Bronchus fibroblast of lung (primary cell): Measurements from ENCODE around the gene DPEP2. TPM values are rescaled to one million over a fixed set of nuclear protein-coding genes. Genes with fewer than 3 reads are reported as not detected.

Experiments
- total RNA-seq: library from RNA; depleted of rRNA; stranded (reverse); fragments of >200 nt; gene quantifications from 2 replicates; pipeline ENCODE4 v1.2.3, GENCODE V29; 2015

Gene DPEP2, protein sequence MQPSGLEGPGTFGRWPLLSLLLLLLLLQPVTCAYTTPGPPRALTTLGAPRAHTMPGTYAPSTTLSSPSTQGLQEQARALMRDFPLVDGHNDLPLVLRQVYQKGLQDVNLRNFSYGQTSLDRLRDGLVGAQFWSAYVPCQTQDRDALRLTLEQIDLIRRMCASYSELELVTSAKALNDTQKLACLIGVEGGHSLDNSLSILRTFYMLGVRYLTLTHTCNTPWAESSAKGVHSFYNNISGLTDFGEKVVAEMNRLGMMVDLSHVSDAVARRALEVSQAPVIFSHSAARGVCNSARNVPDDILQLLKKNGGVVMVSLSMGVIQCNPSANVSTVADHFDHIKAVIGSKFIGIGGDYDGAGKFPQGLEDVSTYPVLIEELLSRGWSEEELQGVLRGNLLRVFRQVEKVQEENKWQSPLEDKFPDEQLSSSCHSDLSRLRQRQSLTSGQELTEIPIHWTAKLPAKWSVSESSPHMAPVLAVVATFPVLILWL
- total RNA-seq = not detected in 2 replicates

DNA sequence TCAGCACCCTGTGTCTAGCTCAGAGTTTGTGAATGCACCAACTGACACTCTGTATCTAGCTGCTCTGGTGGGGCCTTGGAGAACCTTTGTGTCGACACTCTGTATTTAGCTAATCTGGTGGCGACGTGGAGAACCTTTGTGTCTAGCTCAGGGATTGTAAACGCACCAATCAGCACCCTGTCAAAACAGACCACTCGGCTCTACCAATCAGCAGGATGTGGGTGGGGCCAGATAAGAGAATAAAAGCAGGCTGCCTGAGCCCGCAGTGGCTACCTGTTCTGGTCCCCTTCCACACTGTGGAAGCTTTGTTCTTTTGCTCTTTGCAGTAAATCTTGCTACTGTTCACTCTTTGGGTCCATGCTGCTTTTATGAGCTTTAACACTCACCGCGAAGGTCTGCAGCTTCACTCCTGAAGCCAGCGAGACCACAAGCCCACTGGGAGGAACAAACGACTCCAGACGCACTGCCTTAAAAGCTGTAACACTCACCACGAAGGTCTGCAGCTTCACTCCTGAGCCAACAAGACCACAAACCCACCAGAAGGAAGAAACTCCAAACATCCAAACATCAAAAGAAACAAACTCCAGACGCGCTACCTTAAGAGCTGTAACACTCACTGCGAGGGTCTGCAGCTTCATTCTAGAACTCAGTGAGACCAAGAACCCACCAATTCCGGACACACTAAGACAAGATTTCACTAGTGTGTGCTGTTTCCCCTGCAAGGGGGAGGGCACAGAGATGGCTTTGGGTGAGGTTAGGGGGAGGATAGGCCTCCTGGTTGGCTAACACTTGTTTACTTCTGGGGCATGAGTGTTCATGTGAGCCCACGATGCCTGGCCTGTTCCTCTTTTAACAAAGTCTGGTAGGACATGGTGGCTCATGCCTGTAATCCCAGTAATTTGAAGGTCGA is at the start of gene DPEP2:
Gene DPEP2, minus strand, starts transcription at position 706 of the 910 bp plus-strand sequence. CDS start 6,272 bp downstream, outside the sequence.

DNA sequence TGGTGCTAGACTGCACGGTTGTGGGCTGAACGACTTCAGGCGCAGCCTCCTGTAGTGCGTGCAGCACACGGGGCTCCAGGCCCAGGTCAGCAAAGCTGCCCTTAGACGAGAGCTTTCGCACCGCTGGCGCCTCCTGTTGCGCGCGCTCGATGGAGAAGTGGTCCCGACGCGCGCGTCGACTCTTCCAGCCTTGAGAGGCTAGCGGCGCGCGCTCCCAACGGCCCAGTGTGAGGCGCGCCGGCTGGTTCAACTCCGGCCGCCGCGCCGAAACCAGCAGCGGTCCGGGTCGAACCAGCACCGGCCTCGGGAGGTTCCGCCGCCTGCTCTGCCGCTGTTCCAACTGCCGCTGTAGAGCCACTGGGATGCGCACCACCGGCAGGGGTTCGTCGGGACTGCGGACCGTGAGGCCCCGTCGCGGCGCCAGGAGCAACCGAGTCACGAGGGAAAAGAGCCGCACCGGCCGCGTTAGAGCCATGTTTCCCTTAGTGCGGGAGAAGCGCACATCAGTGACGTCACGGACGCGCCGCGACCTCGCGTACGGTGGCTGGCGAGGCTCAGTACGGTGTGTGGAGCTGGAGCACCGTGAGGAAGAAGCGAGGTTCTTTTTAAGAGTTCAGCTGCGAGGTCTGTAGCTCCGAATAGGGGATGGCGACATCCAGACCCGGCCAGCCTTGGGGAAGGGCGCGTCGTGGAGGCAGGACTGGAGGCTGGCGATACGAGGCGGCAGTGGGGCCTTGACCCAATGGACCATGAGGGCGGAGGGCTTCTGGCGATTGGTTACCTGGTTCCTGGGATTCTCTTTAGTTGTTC is 23.6 kb upstream of the DPEP2 start, which contains the start of the genes DDX28 and DUS2:
Gene DDX28, minus strand, starts transcription at position 505 of the 810 bp plus-strand sequence. Its CDS starts 30 bp downstream, at position 475.
Gene DUS2, plus strand, starts transcription at position 557 of the 810 bp plus-strand sequence. CDS start 14,740 bp downstream, outside the sequence.

DNA sequence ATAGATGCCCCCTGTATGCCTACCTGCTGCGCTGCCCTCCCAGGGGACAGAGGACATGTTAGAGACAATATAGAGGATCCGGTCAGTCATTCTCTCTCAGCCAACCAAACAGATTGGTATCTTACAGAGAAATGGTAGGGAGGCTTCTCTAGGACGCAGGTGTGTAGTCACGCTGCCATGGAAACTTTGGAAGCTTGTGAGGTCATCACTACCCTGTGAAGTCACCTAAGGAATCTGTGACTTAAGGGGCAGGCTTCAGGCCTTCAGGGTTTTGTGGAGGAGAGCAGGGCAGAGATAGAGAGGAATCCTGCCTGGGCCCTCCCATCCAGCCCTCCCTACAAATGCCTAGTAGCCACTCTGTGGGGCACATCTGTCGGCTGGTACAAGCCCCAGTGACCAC is 16.4 kb upstream of the DPEP2 start, which contains the start of gene DPEP2NB:
Gene DPEP2NB, minus strand, starts transcription at position 231 of the 400 bp plus-strand sequence. Its CDS starts 141 bp downstream, at position 90.

DNA sequence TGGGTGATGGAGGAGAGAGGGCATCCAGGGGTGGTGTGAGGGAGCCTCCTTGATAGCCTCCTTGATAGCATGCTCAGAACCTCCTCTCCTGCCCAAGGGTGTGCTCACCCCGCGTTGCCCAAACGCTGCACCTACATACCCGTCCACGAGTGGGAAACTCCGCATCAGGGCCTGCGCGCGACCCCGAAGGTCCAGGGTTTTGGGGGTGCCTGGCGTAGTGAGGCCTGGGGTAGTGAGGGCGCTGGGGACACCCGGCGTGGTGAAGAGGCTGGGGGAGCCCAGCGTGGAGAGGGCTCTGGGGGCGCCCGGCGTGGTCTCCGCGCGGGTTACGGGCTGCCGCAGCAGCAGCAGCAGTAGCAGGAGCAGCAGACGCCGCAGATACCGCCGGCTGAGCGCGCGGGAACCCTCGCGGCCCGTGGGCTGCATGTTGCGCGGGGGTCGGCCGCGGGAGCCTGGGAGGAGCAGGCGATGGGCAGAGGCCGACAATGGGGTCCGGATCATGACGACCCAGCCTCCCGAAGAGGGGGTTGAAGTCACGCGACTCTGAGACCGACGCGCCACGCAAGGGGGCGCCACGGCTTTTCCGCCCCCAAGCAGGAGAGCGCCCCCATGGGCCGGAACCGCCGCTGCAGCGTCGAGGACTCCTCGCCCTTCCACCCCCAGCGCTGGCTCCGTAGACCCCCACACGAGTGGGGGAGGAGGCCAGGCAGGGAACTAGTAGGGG is 19.2 kb downstream of the DPEP2 start, which contains the start of gene DPEP3:
Gene DPEP3, minus strand, starts transcription at position 545 of the 724 bp plus-strand sequence. Its CDS starts 119 bp downstream, at position 426.

DNA sequence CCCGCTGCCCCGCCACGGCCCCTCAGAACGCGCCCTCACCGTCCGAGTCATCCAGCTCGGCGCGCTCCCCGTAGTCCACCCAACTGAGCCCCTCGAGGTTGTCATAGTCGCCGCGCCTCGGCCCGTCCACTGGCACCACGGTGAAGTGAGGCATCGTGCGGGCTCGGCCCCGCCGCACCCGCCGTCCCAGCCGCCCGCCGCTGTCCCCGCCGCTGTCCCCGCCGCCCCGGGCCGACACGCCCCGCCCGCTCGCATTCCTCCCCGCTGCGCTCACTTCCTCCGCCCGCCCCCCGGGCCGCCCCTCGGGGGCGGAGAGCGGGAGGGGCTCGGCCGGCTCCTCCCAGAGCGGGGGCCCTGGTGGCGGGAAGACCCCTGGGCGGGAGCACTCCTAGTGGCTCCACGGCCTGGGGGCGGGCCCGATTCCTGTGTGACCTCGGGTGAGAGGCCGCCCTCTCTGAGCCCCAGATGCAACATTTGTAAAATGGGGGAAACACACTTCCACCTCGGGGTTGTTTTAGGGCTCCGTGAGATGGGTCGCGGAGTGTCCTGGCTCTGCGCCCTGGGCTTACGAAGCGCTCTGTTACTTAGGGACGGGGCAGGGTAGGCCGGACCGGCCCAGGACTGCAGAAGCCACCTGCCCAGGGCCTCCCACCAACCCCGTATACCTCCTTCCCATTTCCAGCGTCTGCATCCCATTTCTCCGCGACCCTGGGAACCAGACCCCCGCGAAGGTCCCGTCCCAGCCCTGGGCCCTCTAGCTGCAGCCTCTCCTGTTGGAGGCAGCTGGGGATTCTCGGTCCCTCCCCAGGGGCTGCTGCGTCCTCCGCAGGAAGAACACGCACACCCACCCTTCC is 30.7 kb downstream of the DPEP2 start, which contains the start of gene SLC12A4:
Gene SLC12A4, minus strand, starts transcription at position 238 of the 854 bp plus-strand sequence. Its CDS starts 84 bp downstream, at position 154.

DNA sequence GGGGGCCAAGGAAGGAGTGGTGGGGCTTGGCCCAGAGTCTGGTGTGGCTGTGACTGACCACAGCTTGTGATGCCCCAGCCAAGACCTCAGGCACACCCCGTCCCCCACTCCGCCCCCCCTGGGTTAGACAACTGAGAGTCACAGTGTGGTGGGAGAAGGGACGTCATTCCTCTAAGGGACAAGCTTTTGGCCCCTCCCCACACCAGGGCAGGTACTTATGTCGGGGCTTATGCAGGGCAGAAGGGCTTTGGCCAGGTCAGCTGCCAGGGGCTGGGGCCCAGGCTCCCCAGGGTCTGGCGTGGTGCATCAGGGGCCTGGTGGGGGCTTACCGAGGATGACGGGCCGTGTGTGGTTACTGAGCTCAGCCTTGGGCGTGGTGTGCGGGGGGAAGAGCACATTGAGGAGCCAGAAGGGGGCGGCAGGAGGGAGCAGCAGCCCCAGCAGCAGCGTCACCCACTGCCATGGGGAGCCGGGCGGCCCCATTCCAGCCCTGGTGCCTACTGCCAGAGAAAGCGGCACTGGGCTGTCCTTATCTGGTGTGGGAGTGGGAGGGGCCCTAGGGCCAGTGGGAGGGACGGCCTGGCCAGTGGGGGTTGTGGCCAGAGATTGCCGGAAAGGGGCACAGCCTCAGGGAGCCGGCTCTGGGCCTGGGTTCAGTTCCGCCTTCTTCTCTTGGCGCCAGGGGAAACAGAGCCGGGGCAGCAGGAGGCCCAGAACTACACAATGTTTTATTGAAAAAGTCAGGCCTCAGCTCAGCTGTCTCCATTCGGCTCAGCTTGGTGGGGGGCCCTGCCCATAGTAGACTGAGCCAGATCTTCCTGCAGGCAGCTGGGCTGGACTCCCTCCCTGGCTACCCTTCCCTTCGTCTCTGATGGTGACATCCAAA is 55.4 kb downstream of the DPEP2 start, which contains the start of gene LCAT:
Gene LCAT, minus strand, starts transcription at position 502 of the 886 bp plus-strand sequence. Its CDS starts 19 bp downstream, at position 483.

Other genes starting within 250 kb of the DPEP2 start
- gene RANBP10, start 192.9 kb downstream of the DPEP2 start, total RNA-seq = 4.0 and 4.4 TPM in 2 replicates
- 0.17 and 1.2 TPM in 2 replicates for gene TSNAXIP1, start 192.6 kb downstream of the DPEP2 start, total RNA-seq
- 35.1 and 35.2 TPM in 2 replicates for gene THAP11, start 157.2 kb downstream of the DPEP2 start, total RNA-seq
- 154 and 200 TPM in 2 replicates for gene NUTF2, start 152.6 kb downstream of the DPEP2 start, total RNA-seq
- gene CENPT, start 151.8 kb downstream of the DPEP2 start, total RNA-seq = 38.0 and 38.8 TPM in 2 replicates
- 48.5 and 62.5 TPM in 2 replicates for gene EDC4, start 126.4 kb downstream of the DPEP2 start, total RNA-seq
- gene NRN1L, start 114.6 kb downstream of the DPEP2 start, total RNA-seq = 0.30 and 0.50 TPM in 2 replicates
- gene PSKH1, start 106.2 kb downstream of the DPEP2 start, total RNA-seq = 10.6 and 12.5 TPM in 2 replicates
- gene CTRL, start 67.6 kb downstream of the DPEP2 start, total RNA-seq = 1.0 and 1.3 TPM in 2 replicates
- gene PSMB10, start 62.6 kb downstream of the DPEP2 start, total RNA-seq = 40.0 and 47.4 TPM in 2 replicates
- 10.1 and 11.6 TPM in 2 replicates for gene LCAT, start 55.4 kb downstream of the DPEP2 start, total RNA-seq
- gene SLC12A4, start 30.8 kb downstream of the DPEP2 start, total RNA-seq = 29.4 and 33.1 TPM in 2 replicates
- gene DPEP3, start 19.0 kb downstream of the DPEP2 start, total RNA-seq = not detected in 2 replicates
- not detected in 2 replicates for gene DPEP2NB, start 16.4 kb upstream of the DPEP2 start, total RNA-seq
- 6.4 and 7.7 TPM in 2 replicates for gene DDX28, start 23.7 kb upstream of the DPEP2 start, total RNA-seq
- gene DUS2, start 23.8 kb upstream of the DPEP2 start, total RNA-seq = 19.5 and 22.0 TPM in 2 replicates
- gene NFATC3, start 85.9 kb upstream of the DPEP2 start, total RNA-seq = 9.1 and 10.9 TPM in 2 replicates
- 0.30 and 0.50 TPM in 2 replicates for gene ESRP2, start 236.6 kb upstream of the DPEP2 start, total RNA-seq
- 17.5 and 18.7 TPM in 2 replicates for gene PLA2G15, start 245.9 kb upstream of the DPEP2 start, total RNA-seq